ENCODE results near the gene DISP3. TPM values are rescaled to one million over a fixed set of nuclear protein-coding genes. Genes with fewer than 3 reads are reported as not detected.
A peak's percentile ranks its signal among the peaks of the same experiment; 100 is the strongest.

Gene DISP3
- total RNA-seq, 3 donors from 2014 or later = 0.23 to 0.57 (median 0.29) TPM

- Mint-ChIP-seq H3K4me1 (ENCODE audit: low read depth) (no peaks in the 10 kb centered on the region), H3K27me3 (ENCODE audit: low read depth) (peaks cover 24% of the 10 kb centered on the region), H3K36me3 (ENCODE audit: insufficient read depth) (peaks cover 15% of the 10 kb centered on the region), H3K9me3 (peaks cover 28% of the 10 kb centered on the region), H3K4me3 (peak overlapping the region; percentile 27)
- no peak for ATAC-seq
- DNase-seq = no peak
These were observed 23.0 kb downstream of the DISP3 start for GRCh38 chr1:11501906-11502485.

DNA sequence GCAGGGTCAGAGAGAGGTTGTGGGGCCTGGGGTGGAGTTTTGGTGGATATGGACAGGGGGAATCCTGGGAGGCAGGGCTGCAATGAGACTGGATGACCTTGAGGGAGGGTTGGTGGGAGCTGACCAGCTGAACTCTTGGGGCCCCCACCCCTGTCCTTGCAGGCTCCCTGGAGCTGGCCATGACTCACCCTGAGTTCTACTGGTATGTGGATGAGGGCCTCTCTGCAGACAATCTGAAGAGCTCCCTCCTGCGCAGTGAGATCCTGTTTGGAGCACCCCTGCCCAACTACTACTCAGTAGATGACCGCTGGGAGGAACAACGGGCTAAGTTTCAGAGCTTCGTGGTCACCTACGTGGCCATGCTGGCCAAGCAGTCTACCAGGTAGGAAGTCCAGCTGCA is 23.6 kb downstream of the DISP3 start:
- ATAC-seq = no peak
- Mint-ChIP-seq H3K27me3 (ENCODE audit: low read depth) (peaks cover 24% of the 10 kb centered on the region), H3K36me3 (ENCODE audit: insufficient read depth) (peaks cover 15% of the 10 kb centered on the region), H3K4me1 (ENCODE audit: low read depth) (no peaks in the 10 kb centered on the region), H3K4me3 (no peak overlapping the region), H3K9me3 (peaks cover 33% of the 10 kb centered on the region)
- DNase-seq = no peak

DNA sequence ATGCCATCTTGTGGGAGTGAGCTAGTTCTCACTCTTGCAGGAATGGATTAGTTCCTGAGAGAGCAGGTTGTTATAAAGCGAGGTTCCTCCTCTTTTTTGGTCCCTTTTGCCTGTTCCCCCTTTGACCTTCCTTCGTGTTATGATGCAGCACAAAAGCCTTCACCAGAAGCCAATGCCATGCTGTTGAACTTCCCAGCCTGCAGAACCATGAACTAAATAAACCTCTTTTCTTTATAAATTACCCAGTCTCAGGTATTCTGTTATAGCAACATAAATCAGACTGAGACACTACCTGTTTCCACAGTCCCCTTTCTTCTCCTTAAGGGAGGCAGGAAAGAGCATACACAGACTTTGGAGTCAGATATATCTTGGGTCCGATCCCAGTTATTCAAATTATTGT is 25.6 kb downstream of the DISP3 start:
- no peak for DNase-seq
- H3K4me1 Mint-ChIP-seq (ENCODE audit: low read depth) = no peaks in the 10 kb centered on the region
- H3K27me3 Mint-ChIP-seq (ENCODE audit: low read depth) = peaks cover 13% of the 10 kb centered on the region
- peaks cover 15% of the 10 kb centered on the region for H3K36me3 Mint-ChIP-seq (ENCODE audit: insufficient read depth)
- H3K9me3 Mint-ChIP-seq = peaks cover 38% of the 10 kb centered on the region
- ATAC-seq = no peak
- no peak overlapping the region for H3K4me3 Mint-ChIP-seq

DNA sequence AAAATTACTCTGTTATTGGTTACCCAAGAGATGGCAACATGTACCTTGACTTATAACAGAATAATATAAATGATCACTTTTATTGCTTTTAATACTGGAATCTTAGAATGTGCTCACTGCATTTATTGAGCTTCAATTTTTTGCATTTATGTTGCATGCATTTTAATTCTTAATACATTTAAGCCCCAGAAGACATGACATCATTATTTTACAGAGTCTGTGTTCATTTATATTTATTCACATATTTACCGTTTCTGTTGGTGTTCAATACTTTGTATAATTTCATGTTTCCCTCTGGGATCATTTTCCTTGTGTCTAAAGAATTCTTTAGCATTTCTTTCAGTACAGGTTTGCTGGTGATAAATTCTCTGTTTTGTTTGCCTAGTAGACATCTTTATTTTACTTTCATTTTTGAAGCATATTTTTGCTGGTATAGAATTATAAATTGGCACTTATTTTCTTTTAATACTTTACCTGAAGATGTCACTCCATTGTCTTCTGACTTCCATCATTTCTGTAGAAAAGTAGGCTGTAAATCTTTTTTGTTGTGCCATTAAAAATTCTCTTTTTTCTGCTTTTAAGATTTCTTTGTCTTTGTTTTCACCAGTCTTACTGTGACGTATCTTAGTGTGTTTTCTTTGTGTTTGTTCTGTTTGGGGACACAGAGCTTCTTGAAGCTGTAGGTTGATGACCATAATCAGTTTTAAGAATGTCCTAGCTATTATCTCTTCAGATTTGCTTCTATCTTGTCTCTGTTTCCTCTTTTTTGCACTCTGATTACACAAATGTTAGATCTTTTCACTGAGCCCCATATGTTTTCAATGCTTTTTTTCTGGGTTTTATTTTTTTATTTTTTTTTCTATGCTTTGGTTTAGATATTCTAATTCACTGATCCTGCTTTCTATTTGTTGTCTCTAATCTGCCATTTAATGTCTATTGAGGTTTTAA is 26.9 kb downstream of the DISP3 start:
- peaks cover 9% of the 10 kb centered on the region for H3K27me3 Mint-ChIP-seq (ENCODE audit: low read depth)
- ATAC-seq (no peak), DNase-seq (no peak)
- no peak overlapping the region for H3K4me3 Mint-ChIP-seq
- H3K36me3 Mint-ChIP-seq (ENCODE audit: insufficient read depth) = peaks cover 15% of the 10 kb centered on the region
- no peaks in the 10 kb centered on the region for H3K4me1 Mint-ChIP-seq (ENCODE audit: low read depth)
- peaks cover 38% of the 10 kb centered on the region for H3K9me3 Mint-ChIP-seq

DNA sequence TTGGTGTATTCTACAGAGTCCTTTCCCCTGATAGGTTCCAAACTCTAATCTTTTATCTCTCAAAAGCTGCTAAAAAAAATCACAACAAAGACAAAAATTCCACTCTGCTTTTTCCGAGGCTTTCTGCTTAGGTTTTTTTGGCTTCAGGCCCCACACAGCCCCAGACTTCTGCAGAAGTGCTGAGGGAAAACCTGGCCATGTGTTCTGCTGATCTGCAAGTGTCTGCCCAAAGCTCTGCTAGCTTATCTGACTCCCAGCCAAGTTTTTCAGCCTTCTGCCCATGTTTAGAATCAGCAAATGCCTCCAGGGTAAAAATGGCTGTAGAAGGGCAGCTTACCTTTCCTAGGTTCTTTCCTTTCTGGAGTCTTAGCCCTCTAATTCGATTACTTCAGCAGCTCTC is 28.4 kb downstream of the DISP3 start:
- peaks cover 3% of the 10 kb centered on the region for H3K27me3 Mint-ChIP-seq (ENCODE audit: low read depth)
- H3K4me3 Mint-ChIP-seq = no peak overlapping the region
- ATAC-seq = no peak
- H3K36me3 Mint-ChIP-seq (ENCODE audit: insufficient read depth) = peaks cover 15% of the 10 kb centered on the region
- no peaks in the 10 kb centered on the region for H3K4me1 Mint-ChIP-seq (ENCODE audit: low read depth)
- peaks cover 33% of the 10 kb centered on the region for H3K9me3 Mint-ChIP-seq
- DNase-seq = no peak

DNA sequence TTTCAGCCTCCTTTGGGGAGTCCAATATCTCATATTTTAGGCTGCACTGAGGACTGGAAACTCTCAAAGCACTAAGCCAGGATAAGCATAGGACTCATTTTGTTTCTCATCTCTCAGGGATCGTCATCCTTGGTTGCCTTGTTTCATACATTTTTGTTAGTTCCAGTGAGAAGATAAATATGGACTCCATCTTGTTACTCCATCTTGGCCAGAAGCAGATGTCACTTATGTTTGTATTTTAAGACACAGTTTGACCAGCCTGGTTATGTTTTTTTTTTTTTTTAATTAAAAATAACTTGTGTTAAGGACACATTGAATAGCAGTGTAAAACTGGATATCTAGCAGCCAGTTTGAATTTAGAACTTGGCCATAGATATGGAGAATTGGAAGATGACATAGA is 34.7 kb downstream of the DISP3 start:
- H3K4me1 Mint-ChIP-seq (ENCODE audit: low read depth) = no peaks in the 10 kb centered on the region
- peaks cover 2% of the 10 kb centered on the region for H3K36me3 Mint-ChIP-seq (ENCODE audit: insufficient read depth)
- no peaks in the 10 kb centered on the region for H3K9me3 Mint-ChIP-seq
- peaks cover 4% of the 10 kb centered on the region for H3K27me3 Mint-ChIP-seq (ENCODE audit: low read depth)
- H3K4me3 Mint-ChIP-seq = no peak overlapping the region
- DNase-seq (no peak), ATAC-seq (no peak)

DNA sequence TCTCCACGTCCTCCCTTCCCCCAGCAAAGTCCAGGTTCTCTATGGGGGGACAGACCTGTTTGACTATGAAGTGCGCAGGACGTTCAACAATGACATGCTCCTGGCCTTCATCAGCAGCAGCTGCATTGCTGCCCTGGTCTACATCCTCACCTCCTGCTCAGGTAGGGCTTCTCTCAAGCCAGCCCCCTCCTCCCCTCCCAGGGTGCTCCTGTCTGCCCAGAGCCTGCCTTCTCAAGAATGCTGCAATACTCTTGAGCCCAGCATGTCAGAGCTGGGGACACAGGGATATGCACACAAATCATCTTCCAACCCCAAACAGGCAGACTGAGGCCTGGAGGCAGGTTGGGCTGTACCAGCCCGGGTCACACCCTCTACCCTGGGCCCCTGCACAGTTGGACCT is 35.4 kb downstream of the DISP3 start:
- Mint-ChIP-seq H3K9me3 (no peaks in the 10 kb centered on the region), H3K27me3 (ENCODE audit: low read depth) (peaks cover 4% of the 10 kb centered on the region), H3K36me3 (ENCODE audit: insufficient read depth) (peaks cover 2% of the 10 kb centered on the region), H3K4me3 (no peak overlapping the region), H3K4me1 (ENCODE audit: low read depth) (no peaks in the 10 kb centered on the region)
- ATAC-seq (no peak), DNase-seq (no peak)

- ATAC-seq (no peak), DNase-seq (no peak)
- Mint-ChIP-seq H3K36me3 (ENCODE audit: insufficient read depth) (peaks cover 2% of the 10 kb centered on the region), H3K27me3 (ENCODE audit: low read depth) (peaks cover 4% of the 10 kb centered on the region), H3K4me3 (no peak overlapping the region), H3K9me3 (no peaks in the 10 kb centered on the region), H3K4me1 (ENCODE audit: low read depth) (no peaks in the 10 kb centered on the region)
These were observed 36.7 kb downstream of the DISP3 start for GRCh38 chr1:11515368-11516300.

- DNase-seq (no peak), ATAC-seq (no peak)
- Mint-ChIP-seq H3K4me1 (ENCODE audit: low read depth) (no peaks in the 10 kb centered on the region), H3K27me3 (ENCODE audit: low read depth) (peaks cover 4% of the 10 kb centered on the region), H3K9me3 (no peaks in the 10 kb centered on the region), H3K4me3 (no peak overlapping the region), H3K36me3 (ENCODE audit: insufficient read depth) (peaks cover 2% of the 10 kb centered on the region)
These were observed 38.1 kb downstream of the DISP3 start for GRCh38 chr1:11516961-11517635.

DNA sequence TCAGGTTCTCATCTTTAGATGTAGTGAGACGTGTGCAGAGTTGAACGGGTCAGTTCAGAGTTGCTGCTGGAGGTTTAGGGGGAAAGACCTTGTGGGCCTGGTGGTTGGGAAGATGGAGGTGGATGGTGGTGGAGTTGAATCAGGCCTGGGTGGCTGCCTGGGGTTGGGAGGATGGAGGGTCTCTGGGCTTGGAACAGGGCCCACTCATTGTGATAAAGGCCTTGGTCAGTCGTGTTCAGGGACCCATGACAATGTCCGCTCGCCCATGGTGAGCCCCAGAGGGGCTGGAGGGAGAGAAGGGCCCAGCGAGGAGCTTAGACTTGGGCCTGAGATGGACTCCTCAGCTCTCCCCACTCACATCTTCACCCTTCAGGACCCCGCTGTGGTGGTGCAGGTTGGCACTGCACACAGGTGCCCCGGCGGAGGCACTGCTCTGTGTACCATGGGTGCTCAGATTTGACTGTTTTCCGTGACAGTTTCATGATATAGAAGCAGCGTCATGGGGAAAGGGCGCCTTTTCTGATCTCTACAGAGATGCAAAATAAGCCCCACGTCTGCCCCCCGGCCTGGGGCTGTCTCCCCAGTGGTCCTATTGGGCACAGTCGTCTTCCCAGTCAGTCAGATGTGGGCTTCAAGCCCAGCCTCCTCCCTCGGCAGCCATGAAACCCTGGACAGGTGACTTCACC is 39.2 kb downstream of the DISP3 start:
- H3K36me3 Mint-ChIP-seq (ENCODE audit: insufficient read depth) = no peaks in the 10 kb centered on the region
- DNase-seq = no peak
- H3K27me3 Mint-ChIP-seq (ENCODE audit: low read depth) = peaks cover 4% of the 10 kb centered on the region
- no peaks in the 10 kb centered on the region for H3K9me3 Mint-ChIP-seq
- no peak for ATAC-seq
- no peak overlapping the region for H3K4me3 Mint-ChIP-seq
- H3K4me1 Mint-ChIP-seq (ENCODE audit: low read depth) = no peaks in the 10 kb centered on the region

DNA sequence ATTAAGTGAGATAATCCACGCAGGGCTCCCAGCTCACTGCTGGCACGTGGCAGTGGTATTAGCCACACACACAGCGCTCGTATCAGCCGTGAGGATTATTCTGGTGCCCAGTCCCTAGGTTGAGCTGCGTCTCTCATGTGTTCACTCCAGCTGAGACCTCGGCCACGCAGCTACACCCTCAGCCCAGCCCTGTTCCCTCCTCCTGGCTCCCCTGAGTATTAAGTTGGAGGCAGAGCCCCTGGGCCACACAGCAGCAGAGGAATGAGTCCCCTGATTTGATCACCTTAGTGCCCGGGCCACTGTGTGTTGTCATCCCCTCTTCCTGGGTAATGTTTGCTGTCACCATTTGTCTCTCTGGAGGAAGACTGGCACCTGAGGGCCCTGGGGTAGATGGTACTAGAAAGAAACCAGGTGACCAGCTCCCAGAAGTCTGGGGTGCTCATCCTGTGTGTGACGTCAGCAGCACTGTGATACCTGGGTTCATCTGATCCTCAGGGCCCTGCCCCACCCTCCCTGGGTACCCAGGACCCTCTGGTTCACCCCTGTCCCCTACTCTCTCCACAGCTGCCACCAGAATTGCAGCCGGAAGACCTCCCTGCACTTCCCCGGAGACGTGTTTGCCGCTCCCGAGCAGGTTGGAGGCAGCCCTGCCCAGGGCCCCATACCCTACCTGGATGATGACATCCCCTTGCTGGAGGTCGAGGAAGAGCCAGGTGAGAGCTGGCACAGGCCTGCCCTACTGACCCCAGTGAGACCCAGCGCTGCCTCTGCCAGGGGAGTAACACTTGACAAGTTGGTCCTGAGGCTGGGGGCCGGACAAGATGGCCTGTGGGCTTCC is 40.1 kb downstream of the DISP3 start:
- ATAC-seq (no peak), DNase-seq (no peak)
- no peaks in the 10 kb centered on the region for H3K9me3 Mint-ChIP-seq
- peaks cover 4% of the 10 kb centered on the region for H3K27me3 Mint-ChIP-seq (ENCODE audit: low read depth)
- H3K4me1 Mint-ChIP-seq (ENCODE audit: low read depth) = no peaks in the 10 kb centered on the region
- H3K36me3 Mint-ChIP-seq (ENCODE audit: insufficient read depth) = no peaks in the 10 kb centered on the region
- no peak overlapping the region for H3K4me3 Mint-ChIP-seq

- Mint-ChIP-seq H3K4me1 (ENCODE audit: low read depth) (no peaks in the 10 kb centered on the region), H3K4me3 (no peak overlapping the region), H3K36me3 (ENCODE audit: insufficient read depth) (no peaks in the 10 kb centered on the region), H3K9me3 (no peaks in the 10 kb centered on the region), H3K27me3 (ENCODE audit: low read depth) (peaks cover 2% of the 10 kb centered on the region)
- ATAC-seq (no peak), DNase-seq (no peak)
These were observed 40.7 kb downstream of the DISP3 start for GRCh38 chr1:11519629-11520031.
